H1 (cell line): ENCODE results near the gene ANLN. TPM values are rescaled to one million over a fixed set of nuclear protein-coding genes. Genes with fewer than 3 reads are reported as not detected.
A peak's percentile ranks its signal among the peaks of the same experiment; 100 is the strongest.

Experiments
- CTCF ChIA-PET: fragments of 300-600 bp; sonication (Branson Sonifier 250); formaldehyde crosslinking; loops from one replicate; lab custom pipeline; 2021; ENCODE audit not compliant: partially characterized antibody; lab: Charles Lee
- POLR2A ChIA-PET: fragments of 300-600 bp; sonication (Branson Sonifier 250); formaldehyde crosslinking; loops from one replicate; lab custom pipeline; 2021; ENCODE audit warnings: inconsistent platforms; ENCODE audit not compliant: partially characterized antibody; lab: Charles Lee
- DNase-seq, 2 experiments: peaks; one replicate each; pipeline versions ENCODE4 v3.0.0 to v3.0.0-alpha.2; 2010 to 2022; ENCODE audit warnings: low spot score in 2 of 2, low read depth in 1 of 2, mixed read lengths in 1 of 2
- FAIRE-seq: peaks from 2 replicates; lab custom pipeline; 2011; peaks lifted over from hg19 to GRCh38; lab: Jason Lieb, UNC
- H2AFZ ChIP-seq: 2 replicates; pipeline ENCODE4 v1.8.1; 2012; ENCODE audit warnings: low read length, inconsistent platforms
- H2AK5ac ChIP-seq: 2 replicates; pipeline ENCODE4 v1.6.1; 2013; ENCODE audit warnings: low read depth, low read length
- H2BK120ac ChIP-seq: replicated peaks from 2 replicates; pipeline ENCODE3; 2013; ENCODE audit warnings: low read depth, low read length, inconsistent platforms
- H2BK12ac ChIP-seq: 2 replicates; pipeline ENCODE4 v1.6.1; 2013; ENCODE audit warnings: low read depth, low read length
- H2BK15ac ChIP-seq: 2 replicates; pipeline ENCODE4 v1.6.1; 2013; ENCODE audit warnings: low read length
- H2BK20ac ChIP-seq: 2 replicates; pipeline ENCODE4 v1.6.1; 2013; ENCODE audit warnings: low read length
- H2BK5ac ChIP-seq: 2 replicates; pipeline ENCODE4 v1.6.1; 2013; ENCODE audit warnings: low read depth, low read length
- H3K14ac ChIP-seq: 2 replicates; pipeline ENCODE4 v1.6.1; 2013; ENCODE audit warnings: inconsistent platforms; ENCODE audit not compliant: insufficient read length
- H3K18ac ChIP-seq: 2 replicates; pipeline ENCODE4 v1.6.1; 2013; ENCODE audit warnings: low read length; ENCODE audit errors: extremely low read depth
- H3K23ac ChIP-seq: 2 replicates; pipeline ENCODE4 v1.6.1; 2013; ENCODE audit warnings: inconsistent platforms; ENCODE audit not compliant: insufficient read length
- H3K23me2 ChIP-seq: 2 replicates; pipeline ENCODE4 v1.6.1; 2013; ENCODE audit warnings: low read depth, low read length
- H3K27ac ChIP-seq: 2 replicates; pipeline ENCODE4 v1.6.1; 2011; ENCODE audit warnings: low read depth, low read length, inconsistent platforms
- H3K27me3 ChIP-seq, 4 experiments: replicated peaks in 1 of 4; 1 replicate in 1 of 4; 2 replicates in 3 of 4; pipeline versions ENCODE4 v1.6.1 to v1.8.1; 2011 to 2013; ENCODE audit warnings: low read length in 3 of 4, mild to moderate bottlenecking in 3 of 4, inconsistent platforms in 2 of 4, mixed read lengths in 2 of 4, moderate library complexity in 1 of 4; ENCODE audit not compliant: control insufficient read depth in 3 of 4, insufficient read depth in 3 of 4; ENCODE audit errors: extremely low read depth in 1 of 4
- H3K36me3 ChIP-seq, 4 experiments: 2 replicates each; pipeline versions ENCODE4 v1.6.1 to v1.8.1; 2011 to 2013; ENCODE audit warnings: mild to moderate bottlenecking in 4 of 4, low read length in 3 of 4, moderate library complexity in 2 of 4, control low read depth in 1 of 4, inconsistent platforms in 1 of 4; ENCODE audit not compliant: insufficient read depth in 4 of 4, control insufficient read depth in 2 of 4
- H3K4ac ChIP-seq: replicated peaks from 2 replicates; pipeline ENCODE3; 2013; ENCODE audit warnings: low read length, low read depth, mixed read lengths, inconsistent platforms; ENCODE audit not compliant: insufficient read length
- H3K4me1 ChIP-seq, 4 experiments: replicated peaks in 1 of 4; 1 replicate in 1 of 4; 2 replicates in 3 of 4; pipeline versions ENCODE4 v1.6.1 to v1.8.1; 2011 to 2013; ENCODE audit warnings: low read length in 3 of 4, inconsistent platforms in 2 of 4, mixed read lengths in 1 of 4; ENCODE audit not compliant: insufficient read depth in 4 of 4, control insufficient read depth in 3 of 4
- H3K4me2 ChIP-seq, 2 experiments: 2 replicates each; pipeline versions ENCODE4 v1.6.1 to v1.8.1; 2011 to 2013; ENCODE audit warnings: low read depth in 2 of 2, low read length in 2 of 2, control low read depth in 1 of 2, inconsistent platforms in 1 of 2, mild to moderate bottlenecking in 1 of 2; ENCODE audit not compliant: insufficient read depth in 1 of 2
- H3K4me3 ChIP-seq, 4 experiments: fragments of 200-600, 300-600 bp in 1 of 4; sonication (generic), shearing (Covaris generic), sonication (Bioruptor Twin) in 1 of 4; 2 replicates each; pipeline versions ENCODE4 v1.5.1 to v1.8.1; 2011 to 2016; ENCODE audit warnings: low read length in 4 of 4, low read depth in 3 of 4, control low read depth in 2 of 4, inconsistent platforms in 2 of 4, mild to moderate bottlenecking in 2 of 4, mixed read lengths in 1 of 4, moderate library complexity in 1 of 4; ENCODE audit not compliant: insufficient read depth in 2 of 4; ENCODE audit errors: extremely low read depth in 1 of 4
- H3K56ac ChIP-seq: replicated peaks from 2 replicates; pipeline ENCODE3; 2013; ENCODE audit warnings: low read depth, mild to moderate bottlenecking, mixed read lengths, low read length, inconsistent platforms; ENCODE audit not compliant: insufficient read length
- H3K79me1 ChIP-seq: 2 replicates; pipeline ENCODE4 v1.6.1; 2013; ENCODE audit warnings: low read depth, low read length, control low read depth
- H3K79me2 ChIP-seq, 2 experiments: 2 replicates each; pipeline versions ENCODE4 v1.6.1 to v1.8.1; 2012 to 2013; ENCODE audit warnings: low read length in 2 of 2, mild to moderate bottlenecking in 2 of 2, inconsistent platforms in 1 of 2; ENCODE audit not compliant: insufficient read depth in 2 of 2, control insufficient read depth in 1 of 2
- H3K9ac ChIP-seq, 4 experiments: replicated peaks in 1 of 4; 1 replicate in 1 of 4; 2 replicates in 3 of 4; pipeline versions ENCODE4 v1.6.1 to v1.8.1; 2011 to 2013; ENCODE audit warnings: low read depth in 3 of 4, low read length in 3 of 4, control low read depth in 2 of 4, mild to moderate bottlenecking in 2 of 4, moderate library complexity in 2 of 4, inconsistent platforms in 1 of 4; ENCODE audit errors: extremely low read depth in 1 of 4
- H3K9me3 ChIP-seq, 2 experiments: 2 replicates each; pipeline versions ENCODE4 v1.6.1 to v1.8.1; 2012 to 2013; ENCODE audit warnings: mild to moderate bottlenecking in 2 of 2, moderate library complexity in 2 of 2, control low read depth in 1 of 2, inconsistent platforms in 1 of 2, low read depth in 1 of 2, low read length in 1 of 2, mixed read lengths in 1 of 2; ENCODE audit not compliant: insufficient read depth in 2 of 2
- H4K20me1 ChIP-seq, 2 experiments: replicated peaks in 1 of 2; 2 replicates each; pipeline versions ENCODE3 to v1.8.1; 2011 to 2013; ENCODE audit warnings: inconsistent platforms in 2 of 2, low read length in 2 of 2, mild to moderate bottlenecking in 1 of 2; ENCODE audit not compliant: insufficient read depth in 2 of 2, control insufficient read depth in 1 of 2
- H4K5ac ChIP-seq: 2 replicates; pipeline ENCODE4 v1.6.1; 2013; ENCODE audit warnings: low read length, low read depth, mixed read lengths, inconsistent platforms; ENCODE audit not compliant: insufficient read length
- H4K8ac ChIP-seq: 2 replicates; pipeline ENCODE4 v1.8.0; 2013; ENCODE audit warnings: mild to moderate bottlenecking, moderate library complexity, low read length, inconsistent platforms; ENCODE audit not compliant: insufficient read depth; ENCODE audit errors: extremely low read depth
- H4K91ac ChIP-seq: replicated peaks from 2 replicates; pipeline ENCODE3; 2013; ENCODE audit warnings: low read length, mixed read lengths, inconsistent platforms; ENCODE audit not compliant: insufficient read length
- CBX5 ChIP-seq: fragments of 300-800, 300-1000 bp; sonication (generic); IDR thresholded peaks from 2 replicates; pipeline ENCODE4 v1.7.1; 2016; ENCODE audit warnings: antibody characterized with exemption, low read length, low read depth
- HDAC6 ChIP-seq: IDR thresholded peaks from one replicate; pipeline ENCODE4 v1.7.1; 2012; ENCODE audit warnings: low read depth, mild to moderate bottlenecking, inconsistent platforms, low read length, moderate library complexity
- MAFK ChIP-seq: IDR thresholded peaks from 2 replicates; pipeline ENCODE4 v1.6.1; 2012; ENCODE audit warnings: low read depth, mild to moderate bottlenecking, improper control_type of control experiment, low read length
- RNF2 ChIP-seq: fragments of 200-900, 300-1000 bp; sonication (generic); IDR thresholded peaks from 2 replicates; pipeline ENCODE4 v1.7.1; 2016; ENCODE audit warnings: borderline replicate concordance, low read depth, mild to moderate bottlenecking, antibody characterized with exemption, low read length; ENCODE audit not compliant: poor library complexity, severe bottlenecking; ENCODE audit errors: missing control alignments
- SP4 ChIP-seq: IDR thresholded peaks from 2 replicates; pipeline ENCODE4 v1.6.1; 2012; ENCODE audit warnings: low read length, inconsistent platforms
- SRF ChIP-seq: IDR thresholded peaks from 2 replicates; pipeline ENCODE4 v1.6.1; 2011; ENCODE audit warnings: mild to moderate bottlenecking, low read depth, low read length, moderate library complexity
- WGBS, 2 experiments: shearing (Covaris generic) in 1 of 2; methylation state at CpG; one replicate each; pipeline versions ENCODE4 v1.1.6 to v1.1.7; 2013 to 2015; ENCODE audit warnings: low lambda C conversion rate in 2 of 2, mixed read lengths in 2 of 2, inconsistent platforms in 1 of 2, low coverage in 1 of 2, missing lambda C conversion rate in 1 of 2; ENCODE audit not compliant: insufficient replicate concordance in 2 of 2, insufficient coverage in 1 of 2, insufficient read length in 1 of 2; ENCODE audit errors: extremely low coverage in 1 of 2, missing lambda C conversion rate in 1 of 2; 5-methylcytosine and 5-hydroxymethylcytosine counted together
- polyA plus RNA-seq, 7 experiments: library from polyadenylated mRNA; depleted of rRNA in 3 of 7; stranded (reverse) in 5 of 7; unstranded in 2 of 7; fragments of >200 nt in 5 of 7; fragments of 200-250 nt in 2 of 7; gene quantifications; 1 replicate in 5 of 7; 2 replicates in 1 of 7; 4 replicates in 1 of 7; pipeline versions ENCODE4 v1.2.1 to v1.2.3, GENCODE V29; 2011 to 2013; ENCODE audit warnings: missing spikeins in 2 of 7, mixed read lengths in 2 of 7
- total RNA-seq: library from RNA; stranded (reverse); fragmentation: NEBNext Ultra II Directional; extraction: Animal tissue kit (Norgen Biotek cat#: 25700); gene quantifications from 2 replicates; pipeline ENCODE4 v1.2.1, GENCODE V29; 2021

The ANLN gene
- total and polyA plus RNA-seq, 2 of the 8 experiments (the other 6 are each of a cell fraction or from before 2014, with no cell fraction given), result 18.5 to 90.1 TPM

- H3K4ac ChIP-seq, result no peak overlapping the region
- WGBS, 2 experiments, result 62% methylated on average over 5 of the region's 5 CpGs; no CpG with 5 or more reads in 1 of the 2 experiments
- TF ChIP-seq SP4, result no peak
- 0 out of 2 replicates have a peak, but pooled peaks have one; percentile 12 for TF ChIP-seq MAFK
- TF ChIP-seq CBX5, result no peak
- TF ChIP-seq RNF2, result no peak
- no peak for TF ChIP-seq HDAC6
- no peak for TF ChIP-seq SRF
- H3K79me2 ChIP-seq, result no peaks in the 10 kb centered on the region
- peak; percentile 69 for FAIRE-seq
- no peak overlapping the region for H3K23ac ChIP-seq
- ChIA-PET POLR2A (no interaction called here), CTCF (interaction anchor here (0.7 to 0.8 kb wide), 3 partner anchors 12 to 630 kb away, joined by 3 to 4 read pairs (median 3); no protein-coding TSS in a partner anchor)
- H3K56ac ChIP-seq, result no peak overlapping the region
- H3K23me2 ChIP-seq, result no peaks in the 10 kb centered on the region
- no peak overlapping the region for H3K4me3 ChIP-seq
- no peak overlapping the region for H3K4me2 ChIP-seq
- no peak overlapping the region for H4K91ac ChIP-seq
- H4K20me1 ChIP-seq, result peaks cover 0 to 2% of the 10 kb centered on the region in 2 experiments
- peaks cover 2 to 4% (median 3%) of the 10 kb centered on the region in 4 experiments; a peak in 4 of 7 replicates for H3K4me1 ChIP-seq
- H3K36me3 ChIP-seq, result peaks cover 2 to 42% (median 16%) of the 10 kb centered on the region in 4 experiments; a peak in 6 of 8 replicates
- H2AFZ ChIP-seq, result no peak overlapping the region
- H4K5ac ChIP-seq, result no peak overlapping the region
- no peak overlapping the region for H4K8ac ChIP-seq
- H3K9me3 ChIP-seq, result no peaks in the 10 kb centered on the region
- H3K27ac ChIP-seq, result no peak overlapping the region
- H3K14ac ChIP-seq, result no peak overlapping the region
- H3K18ac ChIP-seq, result no peak overlapping the region
- H3K27me3 ChIP-seq, result no peaks in the 10 kb centered on the region
- no peak overlapping the region for H2BK15ac ChIP-seq
- H2BK120ac ChIP-seq, result no peak overlapping the region
- H2AK5ac ChIP-seq, result no peak overlapping the region
- peak in 1 of 2 experiments; percentile 9 for DNase-seq
- no peak overlapping the region for H2BK12ac ChIP-seq
- peaks cover 2% of the 10 kb centered on the region; the same call in 1 of the 2 replicates for H3K79me1 ChIP-seq
- H2BK5ac ChIP-seq, result no peak overlapping the region
- H3K9ac ChIP-seq, result no peak overlapping the region
- no peak overlapping the region for H2BK20ac ChIP-seq
Observed at GRCh38 chr7:36406156-36406555, 16.5 kb downstream of the ANLN start.
